Stimulated activated CD8-positive, alpha-beta memory T cell treated with anti-CD3 and anti-CD28 coated beads, Interleukin-7, amount 100 ng/mL, for 24 hours (primary cell): ENCODE data around the gene MOSMO.

Experiments used
- DNase-seq: peaks from one replicate; pipeline ENCODE4 v3.0.0-alpha.2; 2020; ENCODE audit warnings: low read depth

MOSMO gene

DNA sequence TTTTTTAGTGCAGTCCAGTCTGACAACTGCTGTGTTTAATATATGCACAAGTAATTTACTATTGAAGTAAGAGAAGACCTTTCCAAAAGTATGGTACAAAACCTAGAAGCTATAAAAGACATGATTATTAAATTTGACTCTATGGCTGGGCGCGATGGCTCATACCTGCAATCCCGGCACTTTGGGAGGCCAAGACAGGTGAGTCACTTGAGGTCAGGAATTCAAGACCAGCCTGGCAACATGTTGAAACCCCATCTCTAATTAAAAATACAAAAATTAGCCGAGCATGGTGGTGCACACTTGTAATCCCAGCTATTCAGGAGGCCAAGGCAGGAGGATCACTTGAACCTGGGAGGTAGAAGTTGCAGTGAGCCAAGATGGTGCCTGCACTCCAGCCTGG, 43.1 kb downstream of the MOSMO start:
- DNase-seq: no peak

- no peak for DNase-seq
These were observed 45.1 kb downstream of the MOSMO start for GRCh38 chr16:22052980-22053379.

DNA sequence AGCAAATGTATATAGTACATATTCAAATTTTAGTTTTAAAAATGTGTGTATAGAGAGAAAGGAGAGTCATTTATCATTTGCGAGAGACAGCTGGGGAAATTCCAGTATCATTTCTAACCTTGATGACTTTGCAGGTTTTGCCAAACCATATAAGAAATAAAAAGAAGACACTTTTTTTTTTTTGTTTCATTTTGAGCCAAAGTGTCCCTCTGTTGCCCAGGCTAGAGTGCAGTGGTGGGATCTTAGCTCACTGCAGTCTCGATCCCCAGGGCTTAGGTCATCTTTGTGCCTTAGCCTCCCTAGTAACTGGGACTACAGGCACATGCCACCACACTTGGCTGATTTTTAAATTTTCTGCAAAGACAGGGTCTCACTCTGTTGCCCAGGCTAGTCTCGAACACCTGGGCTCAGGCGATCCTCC, 46.0 kb downstream of the MOSMO start:
- DNase-seq: no peak

GRCh38 chr16:22054847-22055590, 47.1 kb downstream of the MOSMO start:
- DNase-seq: no peak

- DNase-seq: no peak
These were observed 48.0 kb downstream of the MOSMO start for GRCh38 chr16:22055881-22056280.

DNA sequence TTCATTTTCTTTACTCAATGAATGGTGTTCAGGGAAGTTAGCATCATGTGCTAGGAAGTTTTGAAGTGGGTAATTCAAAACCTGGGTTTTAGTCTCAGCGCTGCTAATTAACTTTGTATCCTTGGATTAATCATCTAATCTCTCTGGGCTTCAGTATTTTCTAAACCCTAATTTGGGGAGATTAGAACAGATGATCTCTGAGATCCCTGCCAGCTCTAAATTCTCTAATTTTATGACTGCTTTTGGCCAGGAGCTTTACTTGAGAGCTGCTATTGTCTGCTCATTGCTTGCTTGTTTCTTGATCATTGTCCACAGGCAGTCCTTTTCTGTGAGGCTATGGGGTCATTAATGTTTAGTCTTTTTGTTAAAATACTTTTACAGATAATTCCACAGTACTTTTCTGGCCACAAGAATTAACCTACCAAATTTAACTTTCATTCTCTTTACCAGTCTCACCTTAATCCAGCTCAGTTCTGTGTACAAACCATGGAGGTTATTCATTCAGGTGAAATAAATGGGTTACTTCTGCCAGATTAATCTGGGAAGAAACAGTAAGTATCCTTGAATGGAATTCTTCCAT, 56.1 kb downstream of the MOSMO start:
- no peak for DNase-seq

- DNase-seq: no peak
These were observed 57.3 kb downstream of the MOSMO start for GRCh38 chr16:22065252-22065651.

- no peak for DNase-seq
These were observed 62.7 kb downstream of the MOSMO start for GRCh38 chr16:22070361-22071330.

DNA sequence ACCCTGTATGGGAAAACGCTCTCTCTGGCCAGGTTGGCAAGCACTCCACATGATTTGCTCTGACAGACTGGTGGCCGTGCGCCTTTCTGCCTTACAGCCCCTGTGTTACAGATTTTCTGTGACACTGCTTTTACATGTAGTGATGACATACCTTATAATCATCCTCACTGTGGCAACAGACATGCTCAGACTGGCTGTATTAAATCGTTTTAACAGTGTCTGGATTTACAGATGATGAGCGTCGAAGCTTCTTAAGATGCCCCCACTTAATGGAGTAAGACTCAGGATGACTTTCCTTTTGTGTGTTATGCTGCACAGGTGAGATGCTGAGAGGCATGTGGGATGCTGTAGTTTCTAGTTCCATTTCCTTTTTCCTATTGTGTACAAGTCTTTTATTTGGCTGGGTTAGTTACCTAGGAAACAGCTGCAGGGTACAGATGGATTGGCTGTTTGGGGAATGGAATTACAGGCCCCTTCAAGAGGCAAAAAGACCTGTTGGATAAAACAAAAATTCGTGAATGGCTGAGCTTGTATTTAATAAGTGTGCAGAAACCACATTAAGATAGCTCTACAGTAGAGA, 63.5 kb downstream of the MOSMO start:
- no peak for DNase-seq

DNA sequence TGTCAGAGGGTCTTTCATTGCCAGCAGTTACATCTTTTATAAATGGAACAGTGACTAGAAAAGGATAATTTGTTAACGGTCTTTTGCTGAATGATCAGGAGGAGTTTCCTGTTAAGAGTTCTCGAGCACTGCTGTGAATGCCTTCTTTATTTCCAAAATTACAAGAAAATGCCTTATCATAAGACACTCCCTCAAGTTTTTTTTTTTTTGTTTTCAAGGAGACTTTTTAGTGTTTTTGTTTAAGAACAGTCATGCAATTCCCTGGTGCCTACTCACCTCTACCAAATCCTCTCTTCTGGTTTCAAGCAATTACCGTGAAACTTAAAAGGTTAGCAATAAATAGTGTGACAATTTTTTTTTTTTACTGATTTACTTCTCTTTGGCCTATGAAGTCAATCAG, 65.4 kb downstream of the MOSMO start:
- DNase-seq: no peak

DNA sequence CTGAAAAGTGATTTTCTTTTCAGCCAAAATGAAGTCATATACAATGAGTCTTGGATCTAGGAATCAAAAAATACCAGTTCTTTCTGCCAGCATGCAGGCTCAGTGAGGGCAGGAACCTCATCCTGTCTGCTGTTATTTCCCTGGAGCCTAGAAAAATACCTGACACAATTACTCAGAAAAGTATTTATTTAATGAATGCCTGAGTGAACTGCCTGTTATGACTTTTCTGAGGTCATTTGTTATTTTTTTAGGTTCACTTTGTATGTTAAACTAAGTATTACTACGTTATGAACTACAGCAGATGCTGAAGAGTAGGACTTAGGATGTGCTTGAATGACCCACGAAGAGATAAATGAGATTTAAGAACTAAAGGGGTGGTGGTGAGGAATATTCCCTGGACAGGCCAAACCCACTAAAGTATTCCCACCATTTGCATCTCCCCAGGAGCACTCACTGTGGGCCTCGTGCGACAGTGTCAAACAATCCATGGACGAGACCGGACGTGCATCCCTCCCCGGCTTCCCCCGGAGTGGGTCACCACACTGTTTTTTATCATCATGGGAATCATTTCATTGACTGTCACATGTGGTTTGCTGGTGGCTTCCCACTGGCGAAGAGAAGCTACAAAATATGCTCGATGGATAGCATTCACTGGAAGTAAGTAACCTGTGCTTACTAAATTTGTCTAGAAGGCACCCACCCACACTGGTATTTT, 67.3 kb downstream of the MOSMO start:
- no peak for DNase-seq

- no peak for DNase-seq
These were observed 67.9 kb downstream of the MOSMO start for GRCh38 chr16:22075776-22076175.

- DNase-seq: peak; percentile 48
These were observed 69.9 kb downstream of the MOSMO start for GRCh38 chr16:22077700-22078313.

GRCh38 chr16:22078656-22079055, 70.7 kb downstream of the MOSMO start:
- DNase-seq: no peak

- DNase-seq: no peak
These were observed 73.1 kb downstream of the MOSMO start for GRCh38 chr16:22081050-22081449.

DNA sequence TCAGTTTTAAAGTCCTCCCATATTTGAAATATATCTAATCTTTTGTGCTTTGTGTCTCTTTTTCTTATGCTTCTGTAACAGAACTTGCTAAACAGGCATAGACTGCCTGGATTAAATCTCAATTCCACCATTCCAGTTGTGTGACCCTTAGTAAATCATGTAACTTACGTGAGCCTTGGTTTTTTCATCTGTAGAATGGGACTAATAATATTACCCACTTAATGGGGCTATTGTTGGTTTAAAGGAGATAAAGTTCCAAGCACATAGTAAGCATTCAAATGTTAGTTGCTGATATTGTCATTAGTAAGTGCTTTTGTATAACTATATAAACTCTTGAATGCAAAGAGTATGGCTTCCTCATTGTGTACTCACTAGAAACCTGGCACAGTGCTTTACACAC, 78.5 kb downstream of the MOSMO start:
- no peak for DNase-seq

DNA sequence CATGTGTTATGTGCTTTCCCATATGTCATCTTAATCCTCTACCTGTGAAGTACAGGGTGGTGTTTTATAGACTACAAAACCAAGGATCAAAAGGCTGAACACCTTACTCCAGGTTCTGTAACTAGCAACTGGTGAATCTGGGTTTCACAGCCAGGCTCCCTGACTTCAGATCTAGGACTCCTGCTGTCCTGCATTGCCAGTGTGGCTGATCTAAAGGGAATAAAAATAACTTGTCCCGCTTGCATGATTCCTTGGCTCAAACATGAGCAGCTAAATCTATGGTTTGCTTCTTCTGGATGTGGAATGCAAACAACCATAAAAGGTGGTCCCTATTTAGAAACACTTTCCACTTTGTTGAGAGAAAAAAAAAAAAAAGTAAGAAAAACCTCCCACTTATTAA, 80.7 kb downstream of the MOSMO start:
- no peak for DNase-seq

- DNase-seq: no peak
These were observed 82.0 kb downstream of the MOSMO start for GRCh38 chr16:22089910-22090309.

- DNase-seq: no peak
These were observed 83.8 kb downstream of the MOSMO start for GRCh38 chr16:22091721-22092120.

GRCh38 chr16:22092143-22092933, 84.4 kb downstream of the MOSMO start, which contains the start of gene VWA3A:
Gene VWA3A, plus strand, starts transcription at chr16:22092541. Its CDS starts 97 bp downstream, at chr16:22092638.
- no peak for DNase-seq
